Left renal cortex interstitium (tissue), 4 donors: ENCODE results near the gene NCOA3. TPM values are rescaled to one million over a fixed set of nuclear protein-coding genes. Genes with fewer than 3 reads are reported as not detected.

Experiments used
- DNase-seq, 4 donors: peaks; one replicate each; pipeline ENCODE4 v3.0.0-alpha.2; 2013; ENCODE audit warnings: low read depth in 4 of 4, low spot score in 2 of 4, missing footprints in 1 of 4
- polyA plus RNA-seq, 4 donors: library from polyadenylated mRNA; unstranded; fragments of 120-200 nt; gene quantifications; one replicate each; pipeline ENCODE4 v1.2.1, GENCODE V29; 2013; ENCODE audit not compliant: insufficient read length in 4 of 4

NCOA3 gene
- polyA plus RNA-seq, 4 donors = 29.9 to 38.9 (median 37.7) TPM

DNA sequence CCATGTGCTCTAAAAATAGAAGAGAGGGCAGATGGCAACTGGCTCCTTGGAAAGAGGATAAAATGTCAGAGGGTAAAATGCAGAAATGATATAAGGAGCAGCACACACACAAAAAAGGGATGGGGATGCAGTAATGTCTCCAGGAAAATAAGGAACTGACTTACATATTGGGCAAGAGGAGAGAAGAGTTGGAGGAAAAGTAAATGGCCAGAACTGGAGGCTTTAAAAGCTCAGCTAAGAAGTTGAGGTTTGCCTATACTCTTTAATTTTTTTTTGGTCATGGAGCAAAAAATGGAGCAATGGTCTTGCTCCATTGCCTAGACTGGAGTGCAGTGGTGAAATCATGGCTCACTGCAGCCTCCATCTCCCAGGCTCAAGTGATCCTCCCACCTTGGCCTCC, 189.9 kb downstream of the NCOA3 start:
- DNase-seq = no peak

DNA sequence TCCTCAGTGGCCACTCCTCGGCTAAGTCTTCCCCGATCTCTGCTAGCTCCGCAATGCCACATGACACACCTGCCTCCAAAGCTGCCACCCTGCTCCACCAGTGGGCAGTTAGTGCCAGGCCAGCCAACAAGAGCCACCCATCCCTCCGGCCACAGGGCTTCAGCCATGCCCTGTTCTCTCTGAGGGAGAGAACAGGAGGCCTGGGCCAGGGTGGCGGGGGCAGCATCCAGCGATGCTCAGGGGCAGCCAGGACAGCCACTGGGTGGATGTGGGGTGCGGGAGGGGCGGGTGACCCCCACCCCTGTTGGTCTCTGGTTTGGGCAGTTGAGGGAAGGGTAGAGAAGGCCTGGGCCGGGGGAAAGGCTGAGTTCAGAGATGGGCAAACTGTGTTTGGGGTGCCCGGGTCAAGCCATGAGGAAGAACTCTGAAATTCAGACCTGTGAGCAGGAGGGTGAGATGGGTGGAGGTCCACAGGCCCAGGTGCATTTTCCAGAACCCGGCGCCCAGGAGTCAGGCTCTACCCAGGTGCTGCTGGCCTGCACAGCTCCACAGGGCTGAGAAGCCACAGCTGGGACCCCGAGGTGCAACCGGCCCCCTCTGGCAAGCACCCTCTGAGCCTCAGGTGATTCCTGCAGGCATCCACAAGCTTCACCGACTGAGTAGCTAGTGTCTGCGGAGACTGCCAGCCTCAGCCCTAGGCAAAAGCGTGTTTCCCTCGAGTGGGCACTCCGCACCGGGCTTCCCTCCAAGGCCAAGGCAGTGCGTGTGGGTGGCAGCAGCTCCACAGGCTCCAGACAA, 192.5 kb downstream of the NCOA3 start:
- DNase-seq = no peak

DNA sequence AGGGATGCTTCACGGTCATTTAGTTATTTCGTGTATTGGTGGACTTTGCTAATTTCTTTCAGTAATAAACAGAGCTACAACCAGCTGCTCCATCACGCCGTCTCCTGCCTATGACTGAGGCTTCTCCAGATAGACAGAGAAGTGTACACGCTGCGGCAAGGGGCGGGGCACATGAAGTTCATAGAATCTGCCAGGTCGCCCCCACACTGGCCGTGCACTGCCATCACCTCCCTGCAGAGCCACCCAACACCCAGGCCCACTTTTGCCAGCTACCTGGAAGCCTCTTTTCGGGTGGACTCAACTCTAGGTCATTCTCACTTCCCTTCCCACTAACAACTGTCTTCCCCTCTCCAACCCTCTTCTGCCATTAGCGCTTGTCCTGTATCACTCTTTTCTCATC, 195.2 kb downstream of the NCOA3 start:
- no peak for DNase-seq

DNA sequence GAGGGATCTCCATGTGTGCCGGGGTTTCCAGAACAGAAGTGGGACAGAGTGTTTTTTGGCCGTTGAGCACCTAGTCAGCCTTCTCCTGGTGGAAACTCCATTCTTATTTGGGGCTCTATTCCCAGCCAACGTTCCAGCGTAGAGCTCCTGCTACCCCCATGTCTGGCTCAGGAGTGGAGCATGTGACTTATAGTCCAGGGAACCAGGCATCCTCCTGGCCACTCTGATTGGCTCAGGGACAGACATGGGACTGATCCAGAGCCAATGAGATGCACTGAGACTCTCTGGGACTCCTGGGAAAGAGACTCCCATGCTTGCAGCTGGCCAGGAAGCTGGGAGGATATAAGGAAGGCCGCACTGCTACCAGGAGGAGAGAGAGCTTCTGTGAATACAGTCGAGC, 196.5 kb downstream of the NCOA3 start:
- no peak for DNase-seq

DNA sequence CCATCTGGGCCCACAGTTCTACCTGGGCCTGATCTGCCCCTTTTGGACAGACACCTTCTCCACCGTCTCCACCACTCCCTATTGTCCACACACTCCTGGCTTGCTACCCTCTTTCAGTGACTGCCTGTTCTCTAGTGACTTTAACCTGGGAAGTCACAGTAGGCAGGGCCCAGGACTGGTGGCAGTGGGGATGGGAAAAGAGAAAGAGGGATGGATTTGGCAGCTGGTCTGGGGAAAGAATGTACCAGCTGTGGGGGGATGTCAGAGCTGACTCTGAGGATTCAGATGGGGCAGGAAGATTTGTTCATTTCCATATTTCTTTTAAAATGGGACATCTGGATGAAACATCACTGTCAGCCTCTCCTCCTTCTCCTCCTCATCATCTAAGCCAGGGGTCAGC, 198.1 kb downstream of the NCOA3 start:
- DNase-seq = no peak

GRCh38 chr20:47700327-47700726, 198.6 kb downstream of the NCOA3 start:
- DNase-seq = no peak

- no peak for DNase-seq
These were observed 199.9 kb downstream of the NCOA3 start for GRCh38 chr20:47701612-47702011.

DNA sequence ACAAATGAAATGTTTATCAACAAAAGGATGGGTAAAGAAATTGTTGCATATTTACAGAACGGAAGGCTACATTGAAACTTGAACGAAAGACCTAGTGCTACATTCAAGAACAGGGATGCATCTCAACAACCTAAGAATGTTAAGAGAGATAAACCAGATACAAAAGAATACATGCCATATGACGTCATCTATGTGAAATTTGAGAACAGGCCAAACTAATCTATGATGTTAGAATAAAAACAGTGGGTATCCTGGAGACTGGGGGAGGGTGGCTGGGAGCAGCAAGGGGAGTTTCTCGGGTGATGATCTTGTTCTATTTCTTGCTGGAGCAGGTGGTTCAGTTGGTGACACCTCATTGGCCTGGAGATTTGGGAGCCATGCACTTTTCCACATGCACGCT, 202.1 kb downstream of the NCOA3 start:
- DNase-seq = no peak

- no peak for DNase-seq
These were observed 203.2 kb downstream of the NCOA3 start for GRCh38 chr20:47704746-47705496.

GRCh38 chr20:47705497-47705856, 203.8 kb downstream of the NCOA3 start:
- DNase-seq = no peak

GRCh38 chr20:47706345-47706744, 204.7 kb downstream of the NCOA3 start:
- DNase-seq = no peak

Other genes starting within 250 kb of the NCOA3 start
- 10 to 100 TPM; 33.0 to 44.8 (median 42.4) TPM for gene ZMYND8, start 145.2 kb upstream of the NCOA3 start, polyA plus RNA-seq